GM19372 (cell line): ENCODE data around the gene C19orf12.

Experiments used
- ATAC-seq: cut with Tn5 transposase; IDR thresholded peaks from one replicate; pipeline ENCODE4 v1.9.1; 2021; ENCODE audit warnings: mild to moderate bottlenecking, low read depth, moderate library complexity; ENCODE audit not compliant: unreplicated experiment

Gene C19orf12

GRCh38 chr19:29714953-29715700, at the start of gene C19orf12:
Gene C19orf12, minus strand, starts transcription at chr19:29715261. Its CDS starts 6,848 bp downstream, at chr19:29708413.
- peak; percentile 58 for ATAC-seq

- ATAC-seq: no peak
Measured at GRCh38 chr19:29764361-29764760, 49.3 kb upstream of the C19orf12 start.

- ATAC-seq: no peak
Measured at GRCh38 chr19:29763196-29763595, 48.1 kb upstream of the C19orf12 start.

- no peak for ATAC-seq
Measured at GRCh38 chr19:29761575-29762232, 46.6 kb upstream of the C19orf12 start.

GRCh38 chr19:29760752-29761502, 45.9 kb upstream of the C19orf12 start:
- ATAC-seq: no peak

- ATAC-seq: no peak
Measured at GRCh38 chr19:29759359-29759758, 44.3 kb upstream of the C19orf12 start.

GRCh38 chr19:29758863-29759262, 43.8 kb upstream of the C19orf12 start:
- no peak for ATAC-seq

GRCh38 chr19:29757551-29757950, 42.5 kb upstream of the C19orf12 start:
- no peak for ATAC-seq

GRCh38 chr19:29753934-29754305, 38.9 kb upstream of the C19orf12 start:
- no peak for ATAC-seq

GRCh38 chr19:29753190-29753933, 38.3 kb upstream of the C19orf12 start:
- no peak for ATAC-seq

GRCh38 chr19:29752450-29753025, 37.5 kb upstream of the C19orf12 start:
- no peak for ATAC-seq

GRCh38 chr19:29751932-29752331, 36.9 kb upstream of the C19orf12 start:
- no peak for ATAC-seq

GRCh38 chr19:29750001-29750400, 34.9 kb upstream of the C19orf12 start:
- no peak for ATAC-seq

- ATAC-seq: no peak
Measured at GRCh38 chr19:29748996-29749849, 34.2 kb upstream of the C19orf12 start.

- no peak for ATAC-seq
Measured at GRCh38 chr19:29745253-29745652, 30.2 kb upstream of the C19orf12 start.

GRCh38 chr19:29743681-29744080, 28.6 kb upstream of the C19orf12 start:
- no peak for ATAC-seq

GRCh38 chr19:29741776-29742175, 26.7 kb upstream of the C19orf12 start:
- ATAC-seq: no peak

- no peak for ATAC-seq
Measured at GRCh38 chr19:29741226-29741625, 26.2 kb upstream of the C19orf12 start.

GRCh38 chr19:29737461-29738000, 22.5 kb upstream of the C19orf12 start:
- ATAC-seq: no peak
